ENCODE results near the gene SIGLEC9. TPM values are rescaled to one million over a fixed set of nuclear protein-coding genes. Genes with fewer than 3 reads are reported as not detected.

Gene SIGLEC9
- total and polyA plus RNA-seq, 3 experiments from 2014 or later: 0.46 to 3.6 (median 0.93) TPM

DNA sequence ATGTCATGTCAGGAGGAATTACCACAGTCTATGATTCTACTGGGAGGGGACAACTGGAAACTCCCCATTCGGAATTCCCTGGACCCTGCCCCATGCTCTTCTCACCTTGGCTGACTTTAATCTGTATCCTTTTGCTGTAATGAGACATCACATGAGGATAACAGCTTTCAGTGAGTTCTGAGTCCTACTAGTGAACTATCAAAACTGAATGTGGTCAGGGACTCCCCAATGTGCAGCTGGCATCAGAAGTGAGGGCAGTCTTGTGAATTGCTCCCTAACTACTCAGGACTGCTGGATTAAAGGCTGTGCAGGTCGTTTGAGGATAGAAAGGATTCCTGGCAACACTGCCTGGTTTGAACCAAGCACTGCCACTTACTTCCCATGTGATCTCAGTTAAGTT lies 32.6 kb downstream of the SIGLEC9 start:
- peaks cover 11 to 14% (median 11%) of the 10 kb centered on the region in 3 donors for H3K4me1 Mint-ChIP-seq

DNA sequence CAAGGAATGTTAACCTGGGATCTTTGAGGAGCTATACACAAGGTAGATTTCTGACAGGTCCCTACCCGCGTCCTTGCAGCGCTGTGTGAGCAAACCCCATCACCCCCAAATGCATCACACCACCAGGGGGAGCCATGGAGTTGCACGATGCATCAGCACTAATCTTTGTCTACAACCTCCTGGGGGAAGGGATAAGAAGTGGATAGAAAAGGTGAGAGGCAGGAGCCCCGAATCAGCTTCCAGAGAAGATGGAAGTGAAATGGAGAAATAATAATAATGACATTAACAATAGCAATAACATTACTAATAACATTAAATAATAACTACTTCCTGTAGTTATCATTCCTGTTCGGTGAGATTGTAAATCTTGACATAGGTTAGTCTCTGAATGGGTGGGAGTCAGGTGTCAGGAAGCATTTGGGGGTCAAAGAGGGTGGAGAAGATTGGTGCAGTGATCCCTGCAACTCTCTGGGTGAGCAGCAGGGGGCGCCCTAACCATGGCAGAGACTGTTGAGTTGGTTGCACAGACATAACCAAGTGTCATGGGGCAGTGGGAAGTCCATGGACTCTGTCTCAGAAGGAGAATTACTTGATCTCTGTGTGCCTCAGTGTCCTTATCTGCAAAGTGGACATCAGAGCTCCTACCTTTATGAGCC lies 33.9 kb downstream of the SIGLEC9 start:
- ChIA-PET CTCF (interaction anchor here (0.8 to 3.4 kb wide), 10 partner anchors 10 to 57 kb away, joined by 3 to 15 read pairs (median 4); no protein-coding TSS in a partner anchor), POLR2A (no interaction called here)
- H3K27ac Mint-ChIP-seq: peak overlapping the region in 3 of 8 donors; percentile 23 to 83 (median 44)

More for the DNA sequence above, 32.6 kb downstream of the SIGLEC9 start:
- Histone ChIP-seq H3K27me3 (ENCODE audit: insufficient read depth, low read length, poor library complexity, severe bottlenecking) (no peaks in the 10 kb centered on the region), H3K27ac (ENCODE audit: low read depth, low read length) (no peak overlapping the region), H3K4me1 (ENCODE audit: insufficient read depth, low read length) (peaks cover 7% of the 10 kb centered on the region), H3K4me3 (ENCODE audit: low read length) (no peak overlapping the region), H3K9me3 (ENCODE audit: low read length) (no peaks in the 10 kb centered on the region), H3K36me3 (ENCODE audit: insufficient read depth, low read length) (no peaks in the 10 kb centered on the region)
- no peak for DNase-seq
- CTCF ChIA-PET: interaction anchor here (1.1 to 3.4 kb wide), 4 partner anchors 13 to 55 kb away, joined by 3 to 15 read pairs (median 5); no protein-coding TSS in a partner anchor
- peak overlapping the region in 1 of 8 donors; percentile 36 for H3K27ac Mint-ChIP-seq
- H3K4me3 Mint-ChIP-seq: no peak overlapping the region
- no peaks in the 10 kb centered on the region for H3K36me3 Mint-ChIP-seq
- H3K27me3 Mint-ChIP-seq: peaks cover 3 to 20% of the 10 kb centered on the region in 2 donors
- POLR2A ChIA-PET: no interaction called here
- H3K9me3 Mint-ChIP-seq: no peaks in the 10 kb centered on the region

GRCh38 chr19:51159656-51160055 lies 35.0 kb downstream of the SIGLEC9 start:
- Histone ChIP-seq H3K27me3 (ENCODE audit: insufficient read depth, low read length, poor library complexity, severe bottlenecking) (no peaks in the 10 kb centered on the region), H3K4me1 (ENCODE audit: insufficient read depth, low read length) (peaks cover 7% of the 10 kb centered on the region), H3K36me3 (ENCODE audit: insufficient read depth, low read length) (no peaks in the 10 kb centered on the region), H3K9me3 (ENCODE audit: low read length) (no peaks in the 10 kb centered on the region), H3K27ac (ENCODE audit: low read depth, low read length) (no peak overlapping the region), H3K4me3 (ENCODE audit: low read length) (no peak overlapping the region)
- Mint-ChIP-seq H3K4me3 (no peak overlapping the region), H3K9me3 (no peaks in the 10 kb centered on the region), H3K27ac (no peak overlapping the region), H3K4me1 (peaks cover 11 to 14% (median 13%) of the 10 kb centered on the region in 3 donors), H3K27me3 (peaks cover 2 to 8% of the 10 kb centered on the region in 2 donors), H3K36me3 (no peaks in the 10 kb centered on the region)
- DNase-seq: no peak
- ChIA-PET POLR2A (no interaction called here), CTCF (interaction anchor here (1.0 to 3.4 kb wide), 3 partner anchors 10 to 40 kb away, joined by 3 to 15 read pairs (median 3); no protein-coding TSS in a partner anchor)

More for the DNA sequence above, 33.9 kb downstream of the SIGLEC9 start:
- Histone ChIP-seq H3K27me3 (ENCODE audit: insufficient read depth, low read length, poor library complexity, severe bottlenecking) (no peaks in the 10 kb centered on the region), H3K27ac (ENCODE audit: low read depth, low read length) (no peak overlapping the region), H3K4me3 (ENCODE audit: low read length) (no peak overlapping the region), H3K9me3 (ENCODE audit: low read length) (no peaks in the 10 kb centered on the region), H3K36me3 (ENCODE audit: insufficient read depth, low read length) (no peaks in the 10 kb centered on the region), H3K4me1 (ENCODE audit: insufficient read depth, low read length) (peaks cover 7% of the 10 kb centered on the region)
- H3K27me3 Mint-ChIP-seq: peaks cover 2 to 8% of the 10 kb centered on the region in 2 donors
- peaks cover 11 to 14% (median 13%) of the 10 kb centered on the region in 3 donors for H3K4me1 Mint-ChIP-seq
- peak; percentile 52 to 75 (median 62) for DNase-seq
- H3K4me3 Mint-ChIP-seq: peak overlapping the region in 1 of 7 donors; percentile 78
- H3K36me3 Mint-ChIP-seq: no peaks in the 10 kb centered on the region
- H3K9me3 Mint-ChIP-seq: no peaks in the 10 kb centered on the region

DNA sequence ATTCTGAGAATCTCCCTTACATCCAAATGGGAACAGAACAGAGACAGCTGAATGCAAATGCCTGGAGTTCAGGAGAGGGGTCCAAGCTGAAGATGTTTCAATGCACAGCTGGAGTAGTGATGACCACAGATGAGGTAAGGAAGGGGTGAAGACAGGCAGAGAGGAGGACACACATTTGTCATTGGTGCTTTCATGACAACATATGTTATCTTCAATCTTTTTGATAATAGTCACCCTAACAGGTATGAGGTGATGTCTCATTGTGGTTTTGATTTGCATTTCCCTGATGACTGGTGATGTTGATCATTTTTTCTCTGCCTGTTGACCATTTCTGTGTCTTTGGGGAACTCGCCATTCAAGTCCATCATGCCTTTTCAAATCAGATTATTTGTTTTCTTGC lies 36.6 kb downstream of the SIGLEC9 start:
- H3K9me3 ChIP-seq (ENCODE audit: low read length): no peaks in the 10 kb centered on the region
- Mint-ChIP-seq H3K4me1 (peaks cover 12 to 14% (median 13%) of the 10 kb centered on the region in 3 donors), H3K4me3 (no peak overlapping the region), H3K36me3 (no peaks in the 10 kb centered on the region), H3K27ac (peak overlapping the region in 3 of 8 donors; percentile 13 to 65 (median 29)), H3K27me3 (peaks cover 2 to 4% of the 10 kb centered on the region in 2 donors), H3K9me3 (no peaks in the 10 kb centered on the region)
- H3K27ac ChIP-seq (ENCODE audit: low read depth, low read length): no peak overlapping the region
- H3K27me3 ChIP-seq (ENCODE audit: insufficient read depth, low read length, poor library complexity, severe bottlenecking): no peaks in the 10 kb centered on the region
- DNase-seq: no peak
- H3K4me1 ChIP-seq (ENCODE audit: insufficient read depth, low read length): peaks cover 7% of the 10 kb centered on the region
- no peak overlapping the region for H3K4me3 ChIP-seq (ENCODE audit: low read length)
- ChIA-PET CTCF (no interaction called here), POLR2A (no interaction called here)
- no peaks in the 10 kb centered on the region for H3K36me3 ChIP-seq (ENCODE audit: insufficient read depth, low read length)

- Mint-ChIP-seq H3K4me1 (peaks cover 19 to 22% (median 19%) of the 10 kb centered on the region in 3 donors), H3K27ac (peak overlapping the region in 2 of 8 donors; percentile 18 to 29), H3K27me3 (peaks cover 2 to 4% of the 10 kb centered on the region in 2 donors), H3K4me3 (no peak overlapping the region), H3K9me3 (no peaks in the 10 kb centered on the region), H3K36me3 (no peaks in the 10 kb centered on the region)
- no peak for DNase-seq
- no peaks in the 10 kb centered on the region for H3K9me3 ChIP-seq (ENCODE audit: low read length)
- no peaks in the 10 kb centered on the region for H3K27me3 ChIP-seq (ENCODE audit: insufficient read depth, low read length, poor library complexity, severe bottlenecking)
- H3K36me3 ChIP-seq (ENCODE audit: insufficient read depth, low read length): no peaks in the 10 kb centered on the region
- CTCF ChIA-PET: no interaction called here
- POLR2A ChIA-PET: no interaction called here
- no peak overlapping the region for H3K27ac ChIP-seq (ENCODE audit: low read depth, low read length)
- H3K4me3 ChIP-seq (ENCODE audit: low read length): no peak overlapping the region
- H3K4me1 ChIP-seq (ENCODE audit: insufficient read depth, low read length): peaks cover 9% of the 10 kb centered on the region
Observed at GRCh38 chr19:51161867-51162496, 37.3 kb downstream of the SIGLEC9 start.

- Histone ChIP-seq H3K4me3 (ENCODE audit: low read length) (no peak overlapping the region), H3K9me3 (ENCODE audit: low read length) (no peaks in the 10 kb centered on the region), H3K27me3 (ENCODE audit: insufficient read depth, low read length, poor library complexity, severe bottlenecking) (no peaks in the 10 kb centered on the region), H3K4me1 (ENCODE audit: insufficient read depth, low read length) (peaks cover 21% of the 10 kb centered on the region), H3K27ac (ENCODE audit: low read depth, low read length) (no peak overlapping the region), H3K36me3 (ENCODE audit: insufficient read depth, low read length) (no peaks in the 10 kb centered on the region)
- no peaks in the 10 kb centered on the region for H3K9me3 Mint-ChIP-seq
- H3K36me3 Mint-ChIP-seq: no peaks in the 10 kb centered on the region
- H3K4me1 Mint-ChIP-seq: peaks cover 28 to 29% (median 29%) of the 10 kb centered on the region in 3 donors
- ChIA-PET POLR2A (no interaction called here), CTCF (no interaction called here)
- peak overlapping the region in 2 of 8 donors; percentile 6 to 70 for H3K27ac Mint-ChIP-seq
- DNase-seq: no peak
- peaks cover 3 to 4% of the 10 kb centered on the region in 2 donors for H3K27me3 Mint-ChIP-seq
- H3K4me3 Mint-ChIP-seq: no peak overlapping the region
Observed at GRCh38 chr19:51163257-51163656, 38.6 kb downstream of the SIGLEC9 start.

- Histone ChIP-seq H3K9me3 (ENCODE audit: low read length) (no peaks in the 10 kb centered on the region), H3K4me1 (ENCODE audit: insufficient read depth, low read length) (peaks cover 19% of the 10 kb centered on the region), H3K4me3 (ENCODE audit: low read length) (no peak overlapping the region), H3K27me3 (ENCODE audit: insufficient read depth, low read length, poor library complexity, severe bottlenecking) (no peaks in the 10 kb centered on the region), H3K36me3 (ENCODE audit: insufficient read depth, low read length) (no peaks in the 10 kb centered on the region), H3K27ac (ENCODE audit: low read depth, low read length) (no peak overlapping the region)
- DNase-seq: no peak
- peaks cover 28 to 32% (median 31%) of the 10 kb centered on the region in 3 donors for H3K4me1 Mint-ChIP-seq
- H3K36me3 Mint-ChIP-seq: no peaks in the 10 kb centered on the region
- ChIA-PET CTCF (no interaction called here), POLR2A (no interaction called here)
- no peak overlapping the region for H3K4me3 Mint-ChIP-seq
- H3K9me3 Mint-ChIP-seq: no peaks in the 10 kb centered on the region
- peaks cover 0 to 3% of the 10 kb centered on the region in 2 donors for H3K27me3 Mint-ChIP-seq
- no peak overlapping the region for H3K27ac Mint-ChIP-seq
Observed at GRCh38 chr19:51164215-51164614, 39.5 kb downstream of the SIGLEC9 start.

GRCh38 chr19:51166846-51167490 lies 42.3 kb downstream of the SIGLEC9 start:
- H3K27me3 ChIP-seq (ENCODE audit: insufficient read depth, low read length, poor library complexity, severe bottlenecking): no peaks in the 10 kb centered on the region
- CTCF ChIA-PET: no interaction called here
- peaks cover 31 to 37% (median 36%) of the 10 kb centered on the region in 3 donors for H3K4me1 Mint-ChIP-seq
- peak in 4 of 5 donors; percentile 10 to 29 (median 13) for DNase-seq
- POLR2A ChIA-PET: no interaction called here
- H3K27ac ChIP-seq (ENCODE audit: low read depth, low read length): no peak overlapping the region
- no peak overlapping the region for H3K4me3 ChIP-seq (ENCODE audit: low read length)
- H3K9me3 Mint-ChIP-seq: no peaks in the 10 kb centered on the region
- H3K4me3 Mint-ChIP-seq: peak overlapping the region; percentile 72 to 91 (median 79)
- no peaks in the 10 kb centered on the region for H3K36me3 Mint-ChIP-seq
- peaks cover 3 to 14% of the 10 kb centered on the region in 2 donors for H3K27me3 Mint-ChIP-seq
- H3K36me3 ChIP-seq (ENCODE audit: insufficient read depth, low read length): no peaks in the 10 kb centered on the region
- H3K9me3 ChIP-seq (ENCODE audit: low read length): no peaks in the 10 kb centered on the region
- H3K27ac Mint-ChIP-seq: peak overlapping the region; percentile 18 to 96 (median 82)
- peaks cover 20% of the 10 kb centered on the region for H3K4me1 ChIP-seq (ENCODE audit: insufficient read depth, low read length)
